DOHH2 (cell line): Measurements from ENCODE around the gene CAMP.

Experiments
- H3F3A ChIP-seq: fragments of 200-600 bp; sonication (generic), shearing (Covaris generic); 2 replicates; pipeline ENCODE4 v1.6.0; 2016; ENCODE audit warnings: antibody characterized with exemption, mild to moderate bottlenecking; ENCODE audit not compliant: control insufficient read depth, insufficient read depth
- H3K27ac ChIP-seq: fragments of 200-600 bp; sonication (generic); 2 replicates; pipeline ENCODE4 v1.5.1; 2014; ENCODE audit warnings: low read depth, mild to moderate bottlenecking, low read length, moderate library complexity
- H3K27me3 ChIP-seq: fragments of 200-600 bp; sonication (generic); 2 replicates; pipeline ENCODE4 v1.6.1; 2014; ENCODE audit warnings: mild to moderate bottlenecking, low read length, mixed read lengths; ENCODE audit not compliant: control insufficient read depth
- H3K36me3 ChIP-seq: fragments of 200-600 bp; sonication (generic); 2 replicates; pipeline ENCODE4 v1.6.1; 2014; ENCODE audit warnings: mild to moderate bottlenecking, low read length, moderate library complexity, mixed read lengths; ENCODE audit not compliant: control insufficient read depth
- H3K4me1 ChIP-seq: fragments of 200-600 bp; sonication (generic); 2 replicates; pipeline ENCODE4 v1.6.1; 2014; ENCODE audit warnings: mild to moderate bottlenecking, low read length, mixed read lengths; ENCODE audit not compliant: control insufficient read depth
- H3K4me2 ChIP-seq: fragments of 200-600 bp; sonication (generic); 2 replicates; pipeline ENCODE4 v1.6.0; 2014; ENCODE audit warnings: mild to moderate bottlenecking, low read length, moderate library complexity
- H3K4me3 ChIP-seq: fragments of 200-600 bp; sonication (generic); 2 replicates; pipeline ENCODE4 v1.5.1; 2014; ENCODE audit warnings: mild to moderate bottlenecking, low read length, mixed read lengths
- H3K79me2 ChIP-seq: fragments of 200-600 bp; sonication (generic); 2 replicates; pipeline ENCODE4 v1.6.1; 2014; ENCODE audit warnings: mild to moderate bottlenecking, low read length, mixed read lengths; ENCODE audit not compliant: control insufficient read depth
- H3K9me2 ChIP-seq: fragments of 200-600 bp; sonication (generic); replicated peaks from 2 replicates; pipeline ENCODE4 v1.6.1; 2014; ENCODE audit warnings: mild to moderate bottlenecking, low read length, mixed read lengths; ENCODE audit not compliant: control insufficient read depth
- H3K9me3 ChIP-seq: fragments of 200-600 bp; sonication (generic); 2 replicates; pipeline ENCODE4 v1.6.1; 2014; ENCODE audit warnings: antibody characterized with exemption, low read length, mixed read lengths; ENCODE audit not compliant: control insufficient read depth, insufficient read depth
- H4K20me1 ChIP-seq: fragments of 200-600 bp; sonication (generic); 2 replicates; pipeline ENCODE4 v1.6.0; 2014; ENCODE audit warnings: low read depth, mild to moderate bottlenecking, antibody characterized with exemption, low read length, moderate library complexity; ENCODE audit not compliant: control insufficient read depth, insufficient read depth
- EZH2phosphoT487 ChIP-seq: fragments of 200-600 bp; sonication (generic); IDR thresholded peaks from 2 replicates; pipeline ENCODE4 v1.6.1; 2017; ENCODE audit warnings: borderline replicate concordance, mild to moderate bottlenecking, antibody characterized with exemption, low read length, moderate library complexity, mixed read lengths
- TF ChIP-seq, protein P1 (sequence below): fragments of 200-600 bp; sonication (generic); IDR thresholded peaks from one replicate; pipeline ENCODE4 v1.5.1; 2014; ENCODE audit warnings: antibody characterized with exemption, mild to moderate bottlenecking, low read depth, low read length; ENCODE audit not compliant: poor library complexity, severe bottlenecking

Gene CAMP

DNA sequence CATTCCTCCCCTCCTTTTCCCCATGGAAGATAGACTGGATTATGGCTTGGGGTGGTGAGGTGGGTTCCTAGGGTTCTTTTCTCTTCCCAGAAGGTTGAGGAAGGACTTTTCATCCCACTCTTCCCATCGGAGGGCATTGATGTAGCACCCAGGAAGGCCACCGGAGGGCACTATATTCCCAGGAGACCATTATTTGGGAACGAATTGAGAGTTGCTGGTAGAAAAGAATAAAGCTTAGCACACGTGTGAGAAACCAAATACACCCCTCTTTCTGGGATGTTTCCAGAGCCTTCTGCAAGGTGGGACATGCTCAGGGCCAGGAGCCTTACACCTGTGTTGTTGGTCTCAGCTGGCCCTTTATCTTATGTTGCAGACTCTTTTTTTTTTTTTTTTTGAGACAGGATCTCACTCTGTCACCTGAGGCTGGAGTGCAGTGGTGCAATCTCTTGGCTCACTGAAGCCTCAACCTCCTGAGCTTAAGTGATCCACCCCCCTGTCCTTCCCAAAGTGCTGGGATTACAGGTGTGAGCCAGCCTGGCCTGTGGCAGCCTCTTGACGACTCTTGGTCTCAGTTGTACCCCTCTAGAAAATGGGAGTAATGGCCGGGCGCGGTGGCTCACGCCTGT lies 28.7 kb upstream of the CAMP start:
- Histone ChIP-seq H3K79me2 (no peaks in the 10 kb centered on the region), H3K4me1 (peaks cover 8% of the 10 kb centered on the region), H3K9me3 (no peaks in the 10 kb centered on the region), H3F3A (no peaks in the 10 kb centered on the region), H4K20me1 (no peaks in the 10 kb centered on the region), H3K9me2 (no peaks in the 10 kb centered on the region), H3K27me3 (peaks cover 2% of the 10 kb centered on the region; the same call in 1 of the 2 replicates), H3K4me2 (peak overlapping the region; percentile 21; the same call in 1 of the 2 replicates), H3K27ac (no peak overlapping the region), H3K4me3 (no peak overlapping the region), H3K36me3 (no peaks in the 10 kb centered on the region)
- no peak for TF ChIP-seq EZH2phosphoT487
- TF ChIP-seq, protein P1, sequence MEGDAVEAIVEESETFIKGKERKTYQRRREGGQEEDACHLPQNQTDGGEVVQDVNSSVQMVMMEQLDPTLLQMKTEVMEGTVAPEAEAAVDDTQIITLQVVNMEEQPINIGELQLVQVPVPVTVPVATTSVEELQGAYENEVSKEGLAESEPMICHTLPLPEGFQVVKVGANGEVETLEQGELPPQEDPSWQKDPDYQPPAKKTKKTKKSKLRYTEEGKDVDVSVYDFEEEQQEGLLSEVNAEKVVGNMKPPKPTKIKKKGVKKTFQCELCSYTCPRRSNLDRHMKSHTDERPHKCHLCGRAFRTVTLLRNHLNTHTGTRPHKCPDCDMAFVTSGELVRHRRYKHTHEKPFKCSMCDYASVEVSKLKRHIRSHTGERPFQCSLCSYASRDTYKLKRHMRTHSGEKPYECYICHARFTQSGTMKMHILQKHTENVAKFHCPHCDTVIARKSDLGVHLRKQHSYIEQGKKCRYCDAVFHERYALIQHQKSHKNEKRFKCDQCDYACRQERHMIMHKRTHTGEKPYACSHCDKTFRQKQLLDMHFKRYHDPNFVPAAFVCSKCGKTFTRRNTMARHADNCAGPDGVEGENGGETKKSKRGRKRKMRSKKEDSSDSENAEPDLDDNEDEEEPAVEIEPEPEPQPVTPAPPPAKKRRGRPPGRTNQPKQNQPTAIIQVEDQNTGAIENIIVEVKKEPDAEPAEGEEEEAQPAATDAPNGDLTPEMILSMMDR = peak; percentile 90

DNA sequence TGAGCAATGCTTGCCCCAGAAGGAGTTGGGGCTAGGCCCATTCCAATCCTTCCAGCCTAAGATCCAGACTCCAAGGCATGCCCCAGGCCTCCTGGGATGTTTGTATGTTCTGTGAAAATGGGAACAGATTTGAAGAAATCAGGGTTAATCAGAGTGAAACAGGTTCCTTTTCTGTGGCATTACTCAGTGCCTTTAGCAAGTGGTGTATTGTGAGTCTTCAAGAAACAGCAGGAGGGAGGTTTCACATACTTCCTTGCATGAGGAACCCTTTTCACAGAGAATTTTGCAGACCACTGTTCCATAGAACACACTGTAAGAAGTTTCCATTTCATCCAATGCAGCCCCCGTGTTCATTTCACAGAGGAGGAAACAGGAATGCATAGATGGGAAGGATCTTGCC lies 26.7 kb upstream of the CAMP start:
- Histone ChIP-seq H3K36me3 (no peaks in the 10 kb centered on the region), H3K9me3 (no peaks in the 10 kb centered on the region), H3K9me2 (no peaks in the 10 kb centered on the region), H3K4me3 (no peak overlapping the region), H3K79me2 (no peaks in the 10 kb centered on the region), H3K4me2 (no peak overlapping the region), H4K20me1 (no peaks in the 10 kb centered on the region), H3K27me3 (peaks cover 2% of the 10 kb centered on the region; the same call in 1 of the 2 replicates), H3K27ac (no peak overlapping the region), H3F3A (no peaks in the 10 kb centered on the region), H3K4me1 (peaks cover 8% of the 10 kb centered on the region)
- TF ChIP-seq, protein P1 = no peak

DNA sequence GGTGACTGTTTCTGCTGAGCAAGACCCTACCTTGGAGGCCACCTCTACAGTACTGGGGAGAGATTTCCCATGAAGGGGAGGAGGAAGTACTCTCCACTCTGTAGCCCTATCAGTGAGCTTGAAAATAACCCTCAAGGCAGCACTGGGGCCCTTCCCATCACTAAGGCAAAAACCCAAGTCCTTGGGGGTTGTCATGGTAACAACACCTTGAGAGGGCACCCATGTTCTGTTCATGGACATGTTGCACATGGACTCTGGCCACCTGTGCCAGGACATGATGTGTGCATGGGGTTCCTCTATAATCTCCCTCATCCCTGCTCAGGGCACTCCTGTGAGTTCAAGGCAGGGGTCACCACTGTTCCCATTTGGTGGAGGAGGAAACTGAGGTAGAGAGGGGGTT lies 24.2 kb upstream of the CAMP start:
- Histone ChIP-seq H3F3A (no peaks in the 10 kb centered on the region), H3K9me3 (no peaks in the 10 kb centered on the region), H3K4me3 (no peak overlapping the region), H4K20me1 (no peaks in the 10 kb centered on the region), H3K4me1 (peaks cover 7% of the 10 kb centered on the region), H3K79me2 (no peaks in the 10 kb centered on the region), H3K27me3 (peaks cover under 1% of the 10 kb centered on the region; the same call in 1 of the 2 replicates), H3K9me2 (no peaks in the 10 kb centered on the region), H3K4me2 (no peak overlapping the region), H3K27ac (no peak overlapping the region), H3K36me3 (no peaks in the 10 kb centered on the region)
- TF ChIP-seq, protein P1 = no peak
- TF ChIP-seq EZH2phosphoT487 = no peak

DNA sequence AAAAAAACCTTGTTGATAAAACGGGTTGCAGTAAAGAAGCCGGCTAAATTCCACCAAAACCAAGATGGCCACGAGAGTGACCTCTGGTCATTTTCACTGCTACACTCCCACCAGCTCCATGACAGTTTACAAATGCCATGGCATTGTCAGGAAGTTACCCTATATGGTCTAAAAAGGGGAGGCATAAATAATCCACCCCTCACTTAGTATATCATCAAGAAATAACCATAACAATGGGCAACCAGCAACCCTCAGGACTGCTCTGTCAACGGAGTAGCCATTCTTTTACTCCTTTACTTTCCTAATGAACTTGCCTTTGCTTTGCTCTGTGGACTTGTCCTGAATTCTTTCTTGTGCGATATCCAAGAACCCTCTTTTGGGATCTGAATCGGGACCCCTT lies 20.7 kb upstream of the CAMP start:
- Histone ChIP-seq H3F3A (no peaks in the 10 kb centered on the region), H3K36me3 (no peaks in the 10 kb centered on the region), H4K20me1 (no peaks in the 10 kb centered on the region), H3K9me2 (no peaks in the 10 kb centered on the region), H3K9me3 (no peaks in the 10 kb centered on the region), H3K4me2 (no peak overlapping the region), H3K27me3 (no peaks in the 10 kb centered on the region), H3K27ac (no peak overlapping the region), H3K4me1 (no peaks in the 10 kb centered on the region), H3K4me3 (no peak overlapping the region), H3K79me2 (no peaks in the 10 kb centered on the region)
- TF ChIP-seq, protein P1 = no peak
- no peak for TF ChIP-seq EZH2phosphoT487
